HepG2 (cell line): ENCODE results near the gene CACNB4. TPM values are rescaled to one million over a fixed set of nuclear protein-coding genes. Genes with fewer than 3 reads are reported as not detected.

Source experiments
- ATM ChIP-seq: fragments of 450-650 bp; IDR thresholded peaks from 2 replicates; pipeline ENCODE4 v1.7.1; 2017; ENCODE audit warnings: mild to moderate bottlenecking, borderline replicate concordance
- BRD4 ChIP-seq: sonication (generic); formaldehyde crosslinking; IDR thresholded peaks from 2 replicates; pipeline ENCODE4 v1.4.0; 2020; ENCODE audit warnings: missing genetic modification reagents
- GLMP ChIP-seq: sonication (generic); formaldehyde crosslinking; IDR thresholded peaks from 2 replicates; pipeline ENCODE4 v1.9.0; 2021; ENCODE audit warnings: missing genetic modification reagents, mild to moderate bottlenecking, borderline replicate concordance
- HBP1 ChIP-seq: IDR thresholded peaks from 2 replicates; pipeline ENCODE4 v1.6.1; 2016; ENCODE audit warnings: low read depth, control low read depth
- ISX ChIP-seq: sonication (generic); formaldehyde crosslinking; conservative IDR thresholded peaks from 2 replicates; pipeline ENCODE4 v1.5.0; 2020; ENCODE audit warnings: missing genetic modification reagents
- KLF12 ChIP-seq: sonication (generic); formaldehyde crosslinking; IDR thresholded peaks from 2 replicates; pipeline ENCODE4 v1.4.0; 2020; ENCODE audit warnings: missing genetic modification reagents, borderline replicate concordance
- LRRFIP1 ChIP-seq: sonication (generic); formaldehyde crosslinking; conservative IDR thresholded peaks from 2 replicates; pipeline ENCODE4 v1.4.0; 2020; ENCODE audit warnings: missing genetic modification reagents
- PCBP1 ChIP-seq: fragments of 200-400 bp; formaldehyde crosslinking; IDR thresholded peaks from 2 replicates; pipeline ENCODE4 v1.6.1; 2017; ENCODE audit warnings: mild to moderate bottlenecking, low read depth, low read length, borderline replicate concordance
- RBFOX2 ChIP-seq: fragments of 200-400 bp; formaldehyde crosslinking; IDR thresholded peaks from 2 replicates; pipeline ENCODE4 v1.6.1; 2017; ENCODE audit warnings: low read depth, mild to moderate bottlenecking, low read length
- TCF12 ChIP-seq, 2 experiments: fragments of 450-650 bp in 1 of 2; sonication (generic) in 1 of 2; formaldehyde crosslinking in 1 of 2; IDR thresholded peaks; 2 replicates each; pipeline versions ENCODE4 v1.6.1 to v1.8.0; 2017 to 2022; ENCODE audit warnings: antibody characterized with exemption in 1 of 2, mild to moderate bottlenecking in 1 of 2, missing genetic modification reagents in 1 of 2, moderate library complexity in 1 of 2
- ZBTB33 ChIP-seq: sonication (generic); formaldehyde crosslinking; IDR thresholded peaks from 2 replicates; pipeline ENCODE4 v1.4.0; 2020; ENCODE audit warnings: missing genetic modification reagents
- ZBTB43 ChIP-seq: sonication (generic); formaldehyde crosslinking; conservative IDR thresholded peaks from 2 replicates; pipeline ENCODE4 v1.4.0; 2020; ENCODE audit warnings: missing genetic modification reagents
- ZMAT5 ChIP-seq: sonication (generic); formaldehyde crosslinking; IDR thresholded peaks from 2 replicates; pipeline ENCODE4 v1.5.0; 2020; ENCODE audit warnings: mild to moderate bottlenecking, low read depth, missing genetic modification reagents, borderline replicate concordance
- ZNF333 ChIP-seq: sonication (generic); formaldehyde crosslinking; IDR thresholded peaks from 2 replicates; pipeline ENCODE4 v1.4.0; 2020; ENCODE audit warnings: mild to moderate bottlenecking, missing genetic modification reagents, borderline replicate concordance
- ZNF782 ChIP-seq: sonication (generic); formaldehyde crosslinking; IDR thresholded peaks from 2 replicates; pipeline ENCODE4 v1.4.0; 2020; ENCODE audit warnings: missing genetic modification reagents, mild to moderate bottlenecking, borderline replicate concordance
- ZSCAN5A ChIP-seq: sonication (generic); formaldehyde crosslinking; IDR thresholded peaks from 2 replicates; pipeline ENCODE4 v1.8.0; 2022; ENCODE audit warnings: mild to moderate bottlenecking, missing genetic modification reagents, borderline replicate concordance
- polyA plus RNA-seq, 8 experiments: library from polyadenylated mRNA; depleted of rRNA in 3 of 8; stranded (reverse) in 7 of 8; unstranded in 1 of 8; fragments of >200 nt; fragmentation: Illumina TruSeq in 4 of 8; extraction: Trizol in 4 of 8; gene quantifications; 2 replicates each; pipeline versions ENCODE4 v1.2.1 to v1.2.3, GENCODE V29; 2011 to 2016; ENCODE audit warnings: low read depth in 4 of 8, missing spikeins in 1 of 8, mixed read lengths in 1 of 8; ENCODE audit not compliant: insufficient read depth in 1 of 8
- total RNA-seq, 5 experiments: library from RNA; depleted of rRNA; stranded (reverse); fragments of >200 nt; fragmentation: Illumina TruSeq; extraction: Trizol; gene quantifications; 2 replicates each; pipeline ENCODE4 v1.2.3, GENCODE V29; 2016; ENCODE audit warnings: low read depth in 1 of 5

CACNB4 gene
- total and polyA plus RNA-seq, 2 of the 13 experiments (the other 11 are each of a cell fraction or from before 2014, with no cell fraction given), result 5.1 to 14.3 TPM

GRCh38 chr2:151828143-151828889 lies 270.5 kb downstream of the CACNB4 start, which contains the start of gene ARL5A (continued):
- TF ChIP-seq ZBTB43 (CRISPR knock-in tag) (peak; percentile 76; the same call in 1 of the 2 replicates), KLF12 (CRISPR knock-in tag) (peak; percentile 78; the same call in 1 of the 2 replicates), HBP1 (CRISPR knock-in tag) (peak; percentile 96; the same call in 1 of the 2 replicates), GLMP (no peak), TCF12 (IDR thresholded peaks at IDR 0.05) (no peak), TCF12 (CRISPR knock-in tag; IDR thresholded peaks at IDR 0.05) (peak; percentile 83; the same call in 1 of the 2 replicates), PCBP1 (no peak), ATM (no peak), ISX (CRISPR knock-in tag) (no peak), BRD4 (peak; percentile 70), ZSCAN5A (CRISPR knock-in tag) (no peak), ZBTB33 (CRISPR knock-in tag) (no peak), RBFOX2 (peak; percentile 100), LRRFIP1 (CRISPR knock-in tag) (no peak), ZNF333 (peak; percentile 83; the same call in 1 of the 2 replicates), ZNF782 (no peak), ZMAT5 (CRISPR knock-in tag) (no peak)
